SH-SY5Y (cell line): ENCODE results near the gene GPR87.

Source experiments
- GATA2 ChIP-seq: IDR thresholded peaks from 2 replicates; pipeline ENCODE4 v1.6.1; 2011; ENCODE audit warnings: mild to moderate bottlenecking, low read depth, low read length
- GATA3 ChIP-seq: IDR thresholded peaks from 2 replicates; pipeline ENCODE4 v1.6.1; 2011; ENCODE audit warnings: low read depth, mild to moderate bottlenecking, low read length, moderate library complexity

DNA sequence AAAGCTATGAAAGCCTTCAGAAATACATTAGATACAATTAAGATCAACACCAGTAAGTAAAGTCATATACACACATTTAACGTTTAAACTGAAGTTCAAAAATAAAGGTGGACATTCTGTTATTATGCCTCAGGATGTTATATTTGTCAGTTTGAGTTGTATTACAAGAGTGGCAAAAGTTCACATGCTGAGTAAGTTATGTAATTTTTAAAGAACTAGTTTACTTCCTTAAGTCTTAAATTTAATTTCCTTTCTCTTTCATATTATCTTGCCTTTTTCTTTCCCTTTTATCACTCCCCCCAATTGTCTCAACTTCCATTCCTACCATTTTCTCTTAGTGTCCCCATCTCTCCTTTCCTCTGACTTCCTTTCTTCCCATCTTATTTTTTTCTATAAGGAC lies 4.9 kb upstream of the GPR87 start:
- TF ChIP-seq GATA2 (no peak), GATA3 (no peak)
